ENCODE data around the gene CDK9. TPM values are rescaled to one million over a fixed set of nuclear protein-coding genes. Genes with fewer than 3 reads are reported as not detected.

Gene CDK9
- polyA plus RNA-seq, 1 experiment: 34.4 TPM

GRCh38 chr9:127822108-127822507 is 36.3 kb downstream of the CDK9 start:
- H3K27me3 ChIP-seq (ENCODE audit: control insufficient read depth, insufficient read depth, low read length): no peaks in the 10 kb centered on the region
- TF ChIP-seq CTCF (IDR thresholded peaks at IDR 0.05; ENCODE audit: insufficient read depth, low read depth, low read length): no peak
- no peak for DNase-seq (ENCODE audit: low read depth)
- ChIA-PET CTCF (interaction anchor here (0.6 kb wide), 1 partner anchor 352 kb away, joined by 3 read pairs; no protein-coding TSS in a partner anchor), POLR2A (no interaction called here)
- no peak overlapping the region for H3K4me3 ChIP-seq (ENCODE audit: low read depth, low read length)
- peaks cover 39% of the 10 kb centered on the region for H3K36me3 ChIP-seq (ENCODE audit: control insufficient read depth, insufficient read depth, low read length)

GRCh38 chr9:127825319-127826051 is 39.7 kb downstream of the CDK9 start:
- ChIA-PET POLR2A (no interaction called here), CTCF (interaction anchor here (1.0 to 1.4 kb wide), 2 partner anchors 20 to 45 kb away, joined by 3 to 5 read pairs; no protein-coding TSS in a partner anchor)
- Histone ChIP-seq H3K36me3 (ENCODE audit: control insufficient read depth, insufficient read depth, low read length) (peaks cover 22% of the 10 kb centered on the region), H3K4me3 (ENCODE audit: low read depth, low read length) (no peak overlapping the region), H3K27me3 (ENCODE audit: control insufficient read depth, insufficient read depth, low read length) (no peaks in the 10 kb centered on the region)
- TF ChIP-seq CTCF (IDR thresholded peaks at IDR 0.05; ENCODE audit: insufficient read depth, low read depth, low read length): peak; percentile 35
- no peak for DNase-seq (ENCODE audit: low read depth)

GRCh38 chr9:127826253-127826913 is 40.5 kb downstream of the CDK9 start:
- ChIA-PET CTCF (interaction anchor here (0.8 to 1.0 kb wide), 2 partner anchors 41 to 44 kb away, joined by 3 read pairs; partner anchors contain the start of gene CDK9), POLR2A (no interaction called here)
- no peaks in the 10 kb centered on the region for H3K27me3 ChIP-seq (ENCODE audit: control insufficient read depth, insufficient read depth, low read length)
- no peak overlapping the region for H3K4me3 ChIP-seq (ENCODE audit: low read depth, low read length)
- DNase-seq (ENCODE audit: low read depth): no peak
- H3K36me3 ChIP-seq (ENCODE audit: control insufficient read depth, insufficient read depth, low read length): peaks cover 19% of the 10 kb centered on the region
- no peak for TF ChIP-seq CTCF (IDR thresholded peaks at IDR 0.05; ENCODE audit: insufficient read depth, low read depth, low read length)

- peak overlapping the region; percentile 2; the same call in 1 of the 2 replicates for H3K4me3 ChIP-seq (ENCODE audit: low read depth, low read length)
- DNase-seq (ENCODE audit: low read depth): peak; percentile 11
- CTCF ChIA-PET: interaction anchor here (0.8 to 1.6 kb wide), 4 partner anchors 9 to 42 kb away, joined by 3 to 5 read pairs (median 4); no protein-coding TSS in a partner anchor
- POLR2A ChIA-PET: no interaction called here
- no peaks in the 10 kb centered on the region for H3K27me3 ChIP-seq (ENCODE audit: control insufficient read depth, insufficient read depth, low read length)
- H3K36me3 ChIP-seq (ENCODE audit: control insufficient read depth, insufficient read depth, low read length): peaks cover 19% of the 10 kb centered on the region
- TF ChIP-seq CTCF (IDR thresholded peaks at IDR 0.05; ENCODE audit: insufficient read depth, low read depth, low read length): peak; percentile 25; the same call in 1 of the 2 replicates
Observed at GRCh38 chr9:127828262-127829031, 42.6 kb downstream of the CDK9 start.

Data from BJ (cell line).